Lower lobe of right lung (tissue), 2 donors: ENCODE results near the gene SERINC5. TPM values are rescaled to one million over a fixed set of nuclear protein-coding genes. Genes with fewer than 3 reads are reported as not detected.
A peak's percentile ranks its signal among the peaks of the same experiment; 100 is the strongest.

Experiments
- ATAC-seq, 2 donors: fragments of 200-7000 bp; cut with Tn5 transposase; one replicate each; pipeline ENCODE4 v1.9.1; 2020 to 2022; ENCODE audit warnings: mild to moderate bottlenecking in 2 of 2, moderate library complexity in 2 of 2
- DNase-seq: peaks from one replicate; pipeline ENCODE4 v3.0.0-alpha.2; 2020
- H3K27ac ChIP-seq: fragments of 200-600 bp; one replicate; pipeline ENCODE4 v1.8.0; 2022
- H3K27me3 ChIP-seq: fragments of 200-600 bp; one replicate; pipeline ENCODE4 v1.8.0; 2022; ENCODE audit warnings: low read depth
- H3K36me3 ChIP-seq: fragments of 200-600 bp; one replicate; pipeline ENCODE4 v1.8.0; 2022; ENCODE audit warnings: mild to moderate bottlenecking
- H3K4me1 ChIP-seq: fragments of 200-600 bp; one replicate; pipeline ENCODE4 v1.8.0; 2022
- H3K4me3 ChIP-seq: fragments of 200-600 bp; one replicate; pipeline ENCODE4 v1.8.0; 2022; ENCODE audit warnings: mild to moderate bottlenecking
- H3K9me3 ChIP-seq: fragments of 200-600 bp; one replicate; pipeline ENCODE4 v1.8.0; 2022
- CTCF ChIP-seq: fragments of 200-600 bp; IDR thresholded peaks from one replicate; pipeline ENCODE4 v1.8.0; 2022; ENCODE audit warnings: antibody characterized with exemption, mild to moderate bottlenecking
- intact Hi-C: fragments of 100-400 bp; cut with DNase I; formaldehyde crosslinking; loops from one replicate; pipeline ENCODE4 v1.11.0; 2022
- total RNA-seq: library from RNA; stranded (reverse); fragmentation: NEBNext Ultra II Directional; extraction: Animal tissue kit (Norgen Biotek cat#: 25700); gene quantifications from one replicate; pipeline ENCODE4 v1.2.1, GENCODE V29; 2021
- donor health status: DM: no; HTN: yes; CAD: no; lungs with severe emphysema.

SERINC5 gene
- total RNA-seq, 1 donor from 2014 or later: 52.6 TPM

DNA sequence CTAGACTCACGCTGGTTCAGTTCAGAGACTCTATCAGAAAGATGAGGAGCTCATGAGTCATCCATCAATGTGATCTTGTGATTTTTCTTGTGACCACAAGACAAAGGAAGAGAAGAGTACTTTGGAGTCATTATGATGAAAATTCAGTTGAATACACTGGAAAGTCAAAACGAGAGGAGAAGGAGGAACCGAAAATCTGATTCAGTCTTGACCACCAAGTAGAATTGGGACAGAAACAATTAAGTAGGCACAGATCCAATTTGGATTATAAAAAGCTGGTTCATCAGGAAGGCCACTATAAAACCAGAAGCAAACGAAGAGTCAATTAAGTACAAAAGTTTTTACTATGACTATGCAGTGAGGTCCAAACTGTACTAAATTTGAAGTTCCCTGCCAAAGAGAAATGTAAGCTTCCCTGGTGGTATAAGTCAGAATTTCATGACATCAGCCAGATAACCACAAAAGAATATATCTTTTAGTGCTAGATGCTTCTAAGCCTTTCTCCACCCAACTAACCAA, 129.8 kb downstream of the SERINC5 start:
- Histone ChIP-seq H3K4me3 (no peak overlapping the region), H3K27ac (no peak overlapping the region), H3K36me3 (no peaks in the 10 kb centered on the region), H3K9me3 (no peaks in the 10 kb centered on the region), H3K4me1 (peaks cover 24% of the 10 kb centered on the region), H3K27me3 (no peaks in the 10 kb centered on the region)
- intact Hi-C loops: no loop called here
- no peak for TF ChIP-seq CTCF
- DNase-seq (no peak), ATAC-seq (peak; percentile 73 to 75)

- intact Hi-C loops: no loop called here
- no peaks in the 10 kb centered on the region for H3K9me3 ChIP-seq
- peak overlapping the region; percentile 26 for H3K27ac ChIP-seq
- DNase-seq (no peak), ATAC-seq (peak; percentile 51 to 56)
- no peak overlapping the region for H3K4me3 ChIP-seq
- no peaks in the 10 kb centered on the region for H3K27me3 ChIP-seq
- H3K36me3 ChIP-seq: no peaks in the 10 kb centered on the region
- TF ChIP-seq CTCF: no peak
- peaks cover 24% of the 10 kb centered on the region for H3K4me1 ChIP-seq
These were observed 130.6 kb downstream of the SERINC5 start for GRCh38 chr5:80125022-80125961.

DNA sequence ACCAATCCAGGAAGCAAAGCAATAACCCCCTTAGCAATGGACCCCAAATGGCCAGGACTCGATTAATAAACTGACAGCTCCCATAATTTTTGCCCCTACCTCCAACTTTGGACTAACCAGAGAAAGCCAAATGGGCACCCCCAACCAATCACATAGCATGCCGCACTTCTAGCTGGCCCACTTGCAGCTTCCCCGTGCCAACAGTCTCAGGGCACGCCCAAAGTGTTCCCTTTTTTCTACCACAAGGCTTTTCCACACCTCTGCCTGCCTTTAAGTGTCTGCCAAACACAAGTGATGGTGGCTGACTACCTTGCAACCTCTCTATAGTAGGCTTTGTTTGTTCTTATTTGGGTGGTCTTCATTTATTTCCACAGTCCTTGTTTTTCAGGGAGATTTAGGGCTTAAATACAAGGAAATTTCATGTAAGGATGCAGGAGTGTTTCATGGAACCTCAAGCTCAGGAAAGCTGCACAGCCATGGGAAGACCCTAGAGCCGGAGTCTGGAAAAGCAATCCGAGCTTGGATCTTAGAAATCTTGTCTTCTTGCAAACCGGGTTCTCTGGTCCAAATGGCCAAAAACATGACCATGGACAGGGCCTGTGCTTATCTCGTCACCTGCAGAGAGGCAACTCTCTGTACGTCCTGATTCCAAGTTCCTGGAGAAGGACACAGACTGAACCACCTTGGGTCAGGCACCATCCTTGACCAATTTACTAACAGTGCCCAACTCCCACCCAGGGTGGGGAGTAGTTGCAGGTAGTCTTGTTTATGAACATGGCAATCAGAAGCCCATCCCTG, 131.5 kb downstream of the SERINC5 start:
- peak in 1 of 2 donors; percentile 18 for ATAC-seq
- no peak for DNase-seq
- H3K27me3 ChIP-seq: no peaks in the 10 kb centered on the region
- no peak overlapping the region for H3K4me3 ChIP-seq
- peaks cover 24% of the 10 kb centered on the region for H3K4me1 ChIP-seq
- no peaks in the 10 kb centered on the region for H3K9me3 ChIP-seq
- no peak for TF ChIP-seq CTCF
- no peak overlapping the region for H3K27ac ChIP-seq
- H3K36me3 ChIP-seq: no peaks in the 10 kb centered on the region
- intact Hi-C loops: no loop called here

- no peak overlapping the region for H3K27ac ChIP-seq
- no peaks in the 10 kb centered on the region for H3K9me3 ChIP-seq
- peaks cover 24% of the 10 kb centered on the region for H3K4me1 ChIP-seq
- ATAC-seq (peak; percentile 50 to 64), DNase-seq (no peak)
- no peak overlapping the region for H3K4me3 ChIP-seq
- intact Hi-C loops: no loop called here
- no peaks in the 10 kb centered on the region for H3K36me3 ChIP-seq
- H3K27me3 ChIP-seq: no peaks in the 10 kb centered on the region
- TF ChIP-seq CTCF: no peak
These were observed 133.3 kb downstream of the SERINC5 start for GRCh38 chr5:80122579-80122978.

DNA sequence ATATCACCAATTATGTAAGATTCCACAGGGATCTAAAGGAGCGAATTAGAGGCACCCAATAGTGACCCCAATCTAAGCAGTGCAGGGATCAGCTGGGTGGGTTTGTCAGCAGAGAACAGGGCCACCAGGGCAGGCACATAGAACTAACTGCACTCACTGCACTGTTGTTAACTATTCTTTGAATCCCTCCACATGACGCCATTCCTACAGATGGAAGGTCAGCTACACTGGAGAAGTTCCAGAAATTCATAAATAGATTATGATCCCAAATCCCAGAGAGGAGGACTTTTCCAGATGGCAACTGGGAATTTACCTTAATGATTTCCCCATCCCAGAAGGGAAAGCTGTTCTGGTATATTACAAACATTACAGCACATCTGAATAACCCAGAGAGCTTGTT, 136.5 kb downstream of the SERINC5 start:
- intact Hi-C loops: no loop called here
- Histone ChIP-seq H3K27ac (no peak overlapping the region), H3K27me3 (no peaks in the 10 kb centered on the region), H3K4me3 (no peak overlapping the region), H3K36me3 (no peaks in the 10 kb centered on the region), H3K9me3 (no peaks in the 10 kb centered on the region), H3K4me1 (peaks cover 15% of the 10 kb centered on the region)
- TF ChIP-seq CTCF: no peak
- no peak for ATAC-seq
- no peak for DNase-seq
